ENCODE results near the gene FAAP24. TPM values are rescaled to one million over a fixed set of nuclear protein-coding genes. Genes with fewer than 3 reads are reported as not detected.
A peak's percentile ranks its signal among the peaks of the same experiment; 100 is the strongest.
"Not testable (repeated sequence)": the region's sequence is repeated elsewhere in the genome, so short reads cannot be mapped to it uniquely, and the experiment has no call there.

The FAAP24 gene
- total RNA-seq, 2 donors from 2014 or later = 4.3 to 8.3 TPM

DNA sequence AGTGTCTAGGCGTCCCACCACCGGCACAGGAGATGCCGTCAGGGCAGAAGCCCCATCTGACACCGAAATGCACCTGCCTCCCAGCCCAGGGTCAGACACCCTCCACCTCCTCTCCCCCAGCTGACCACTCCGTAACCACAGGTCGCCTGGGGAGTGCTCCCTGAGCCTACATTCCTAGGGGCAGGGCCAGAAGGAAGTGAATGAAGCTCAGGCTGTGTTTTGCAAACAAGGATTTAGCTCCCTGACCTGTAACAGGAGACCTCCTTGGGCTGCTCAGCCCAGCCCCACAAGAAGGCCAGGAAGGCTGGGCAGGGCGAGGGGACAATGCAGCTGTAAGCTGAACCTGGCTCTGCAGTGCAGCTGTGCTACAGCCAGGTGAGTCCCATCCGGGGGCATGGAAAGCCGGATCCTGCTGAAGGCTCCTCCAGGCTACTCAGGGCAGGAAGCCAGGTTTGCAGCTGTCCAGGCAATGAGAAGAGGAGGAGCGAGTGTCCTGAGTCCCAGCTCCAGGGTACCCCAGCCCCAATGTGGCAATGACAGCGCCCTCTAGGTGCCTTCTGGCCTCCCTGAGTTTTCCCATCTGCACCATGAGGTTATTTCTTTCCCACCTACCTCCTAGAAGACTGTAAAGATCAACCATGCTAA lies 50.6 kb downstream of the FAAP24 start:
- DNase-seq (ENCODE audit: low spot score) = no peak
- 53% methylated on average over 9 of the region's 11 CpGs for WGBS
- Histone ChIP-seq H3K27me3 (replicated peaks; ENCODE audit: insufficient read depth) (no peaks in the 10 kb centered on the region), H3K27ac (peak overlapping the region; percentile 6 to 60), H3K9me3 (no peaks in the 10 kb centered on the region), H3K36me3 (no peaks in the 10 kb centered on the region), H3K4me1 (replicated peaks) (no peaks in the 10 kb centered on the region), H3K4me3 (no peak overlapping the region)
- TF ChIP-seq POLR2AphosphoS5 (IDR thresholded peaks at IDR 0.05) (no peak), POLR2A (IDR thresholded peaks at IDR 0.05) (no peak), CTCF (IDR thresholded peaks at IDR 0.05) (no peak)
- intact Hi-C loops (cut with DNase I) = no loop called here

- Histone ChIP-seq H3K4me3 (no peak overlapping the region), H3K36me3 (no peaks in the 10 kb centered on the region), H3K27me3 (replicated peaks; ENCODE audit: insufficient read depth) (no peaks in the 10 kb centered on the region), H3K9me3 (no peaks in the 10 kb centered on the region), H3K4me1 (replicated peaks) (no peaks in the 10 kb centered on the region), H3K27ac (peak overlapping the region; percentile 69 to 82)
- DNase-seq (ENCODE audit: low spot score) = no peak
- 66% methylated on average over 8 of the region's 8 CpGs for WGBS
- intact Hi-C loops (cut with DNase I) = no loop called here
- no peak for TF ChIP-seq CTCF (IDR thresholded peaks at IDR 0.05)
- TF ChIP-seq POLR2AphosphoS5 (IDR thresholded peaks at IDR 0.05) = no peak
- no peak for TF ChIP-seq POLR2A (IDR thresholded peaks at IDR 0.05)
These were observed 52.4 kb downstream of the FAAP24 start for GRCh38 chr19:33024398-33024797.

- H3K27me3 ChIP-seq (replicated peaks; ENCODE audit: insufficient read depth); H3K4me3 ChIP-seq; DNase-seq (ENCODE audit: low spot score); H3K36me3 ChIP-seq; intact Hi-C loops (cut with DNase I); H3K9me3 ChIP-seq; H3K4me1 ChIP-seq (replicated peaks): not testable (repeated sequence)
- H3K27ac ChIP-seq = peak overlapping the region; percentile 73 to 87
- WGBS = 48% methylated on average over 12 of the region's 12 CpGs
- peak; percentile 44 for TF ChIP-seq POLR2AphosphoS5 (IDR thresholded peaks at IDR 0.05)
These were observed 53.6 kb downstream of the FAAP24 start for GRCh38 chr19:33025468-33026238.

GRCh38 chr19:33026602-33027001 lies 54.6 kb downstream of the FAAP24 start:
- H3K27ac ChIP-seq = peak overlapping the region; percentile 73 to 87

More at GRCh38 chr19:33026602-33027001, 54.6 kb downstream of the FAAP24 start:
- DNase-seq (ENCODE audit: low spot score); H3K9me3 ChIP-seq; H3K27me3 ChIP-seq (replicated peaks; ENCODE audit: insufficient read depth); H3K4me3 ChIP-seq; intact Hi-C loops (cut with DNase I); H3K4me1 ChIP-seq (replicated peaks); H3K36me3 ChIP-seq: not testable (repeated sequence)
- WGBS = 82% methylated on average over 5 of the region's 5 CpGs

Other genes starting within 250 kb of the FAAP24 start
- gene SLC7A9, start 102.5 kb upstream of the FAAP24 start, total RNA-seq = under 1 TPM in 1 of 2 donors, not detected in 1; 0.28 TPM
- 10 to 100 TPM; 19.3 to 20.6 TPM for gene CEP89, start 284 bp upstream of the FAAP24 start, total RNA-seq
- 10 to 100 TPM; 46.2 to 95.0 TPM for gene RHPN2, start 92.6 kb downstream of the FAAP24 start, total RNA-seq
- 10 to 100 TPM in 1 of 2 donors, 1 to 10 TPM in 1; 7.9 to 12.2 TPM for gene GPATCH1, start 108.9 kb downstream of the FAAP24 start, total RNA-seq
- 1 to 10 TPM in 1 of 2 donors, not detected in 1; 3.9 TPM for gene WDR88, start 159.9 kb downstream of the FAAP24 start, total RNA-seq
- gene LRP3, start 222.1 kb downstream of the FAAP24 start, total RNA-seq = 10 to 100 TPM; 63.7 to 64.4 TPM